Anterior cingulate cortex (tissue), 58 donors: ENCODE measurements around the gene MVB12B.
"Not testable (repeated sequence)": the region's sequence is repeated elsewhere in the genome, so short reads cannot be mapped to it uniquely, and the experiment has no call there.

Experiments used
- DNase-seq, 58 donors: peaks; one replicate each; lab custom pipeline; 2025; lab: John Stamatoyannopoulos, UW

Gene MVB12B

GRCh38 chr9:126461608-126462007, 135.0 kb downstream of the MVB12B start:
- DNase-seq: no peak

- DNase-seq: no peak
Observed at GRCh38 chr9:126462617-126463016, 136.0 kb downstream of the MVB12B start.

- no peak for DNase-seq
Observed at GRCh38 chr9:126463426-126463825, 136.8 kb downstream of the MVB12B start.

- DNase-seq: no peak
Observed at GRCh38 chr9:126464694-126465441, 138.2 kb downstream of the MVB12B start.

GRCh38 chr9:126465977-126466376, 139.3 kb downstream of the MVB12B start:
- no peak for DNase-seq

- DNase-seq: no peak
Observed at GRCh38 chr9:126468141-126468825, 141.7 kb downstream of the MVB12B start.

- DNase-seq: no peak
Observed at GRCh38 chr9:126470241-126470993, 143.8 kb downstream of the MVB12B start.

GRCh38 chr9:126471084-126471624, 144.5 kb downstream of the MVB12B start:
- DNase-seq: peak in 11 of 58 donors; percentile 17 to 48 (median 27)

GRCh38 chr9:126472198-126472947, 145.7 kb downstream of the MVB12B start:
- peak in 1 of 58 donors; percentile 48 for DNase-seq

GRCh38 chr9:126472948-126473298, 146.3 kb downstream of the MVB12B start:
- DNase-seq: no peak

GRCh38 chr9:126474206-126474765, 147.7 kb downstream of the MVB12B start:
- DNase-seq: no peak

GRCh38 chr9:126474786-126475485, 148.3 kb downstream of the MVB12B start:
- DNase-seq: no peak

- DNase-seq: no peak
Observed at GRCh38 chr9:126475933-126476555, 149.4 kb downstream of the MVB12B start.

- DNase-seq: not testable (repeated sequence)
Observed at GRCh38 chr9:126477432-126477831, 150.8 kb downstream of the MVB12B start.

- DNase-seq: no peak
Observed at GRCh38 chr9:126478216-126478981, 151.8 kb downstream of the MVB12B start.

GRCh38 chr9:126479515-126479914, 152.9 kb downstream of the MVB12B start:
- no peak for DNase-seq

GRCh38 chr9:126480813-126481212, 154.2 kb downstream of the MVB12B start:
- DNase-seq: no peak

GRCh38 chr9:126481862-126482261, 155.2 kb downstream of the MVB12B start:
- DNase-seq: no peak
